ENCODE data around the gene IGSF22. TPM values are rescaled to one million over a fixed set of nuclear protein-coding genes. Genes with fewer than 3 reads are reported as not detected.

IGSF22 gene
- total RNA-seq, 4 donors from 2014 or later = not detected

GRCh38 chr11:18704698-18705097 is 21.3 kb downstream of the IGSF22 start:
- TF ChIP-seq CTCF (IDR thresholded peaks at IDR 0.05; ENCODE audit: low read depth) = no peak

- TF ChIP-seq CTCF (IDR thresholded peaks at IDR 0.05; ENCODE audit: low read depth) = no peak
These were observed 21.8 kb downstream of the IGSF22 start for GRCh38 chr11:18704045-18704645.

- TF ChIP-seq CTCF (IDR thresholded peaks at IDR 0.05; ENCODE audit: low read depth) = no peak
These were observed 22.8 kb downstream of the IGSF22 start for GRCh38 chr11:18703001-18703763.

- TF ChIP-seq CTCF (IDR thresholded peaks at IDR 0.05; ENCODE audit: low read depth) = no peak
These were observed 24.3 kb downstream of the IGSF22 start for GRCh38 chr11:18701614-18702216.

DNA sequence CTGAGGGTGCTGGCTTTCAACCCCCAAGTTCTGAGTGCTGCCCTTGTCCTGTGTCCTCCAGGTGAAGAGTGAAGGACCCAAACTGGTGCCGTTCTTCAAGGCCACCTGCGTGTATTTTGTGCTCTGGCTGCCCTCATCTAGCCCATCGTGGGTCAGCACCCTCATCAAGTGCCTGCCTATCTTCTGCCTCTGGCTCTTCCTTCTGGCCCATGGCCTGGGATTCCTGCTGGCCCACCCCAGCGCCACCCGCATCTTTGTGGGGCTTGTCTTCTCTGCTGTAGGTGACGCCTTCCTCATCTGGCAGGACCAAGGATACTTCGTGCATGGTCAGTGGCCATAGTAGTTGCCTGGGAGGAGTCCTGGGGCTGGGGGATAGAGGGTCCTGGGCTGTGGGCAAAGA is 25.1 kb downstream of the IGSF22 start:
- TF ChIP-seq CTCF (IDR thresholded peaks at IDR 0.05; ENCODE audit: low read depth) = no peak

DNA sequence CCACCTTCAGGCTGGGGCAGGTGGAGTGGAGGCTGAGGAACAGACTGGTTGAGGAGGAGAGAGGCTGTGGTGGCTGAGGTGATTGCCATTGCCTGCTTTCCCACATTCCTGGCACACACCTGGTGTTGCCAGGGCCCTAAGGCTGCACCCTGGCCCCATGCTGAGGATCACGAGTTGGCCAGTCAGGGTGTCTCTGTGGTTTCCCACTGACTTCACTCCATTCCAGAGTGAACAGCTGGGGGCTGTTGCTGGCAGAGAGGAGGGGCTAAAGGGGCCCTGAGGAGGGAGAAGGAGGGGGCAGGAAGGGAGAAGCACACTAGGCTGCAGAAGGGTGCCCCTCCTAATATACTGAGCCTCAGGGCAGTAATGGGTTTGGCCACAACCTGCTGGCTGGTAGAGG is 25.6 kb downstream of the IGSF22 start:
- TF ChIP-seq CTCF (IDR thresholded peaks at IDR 0.05; ENCODE audit: low read depth) = no peak

DNA sequence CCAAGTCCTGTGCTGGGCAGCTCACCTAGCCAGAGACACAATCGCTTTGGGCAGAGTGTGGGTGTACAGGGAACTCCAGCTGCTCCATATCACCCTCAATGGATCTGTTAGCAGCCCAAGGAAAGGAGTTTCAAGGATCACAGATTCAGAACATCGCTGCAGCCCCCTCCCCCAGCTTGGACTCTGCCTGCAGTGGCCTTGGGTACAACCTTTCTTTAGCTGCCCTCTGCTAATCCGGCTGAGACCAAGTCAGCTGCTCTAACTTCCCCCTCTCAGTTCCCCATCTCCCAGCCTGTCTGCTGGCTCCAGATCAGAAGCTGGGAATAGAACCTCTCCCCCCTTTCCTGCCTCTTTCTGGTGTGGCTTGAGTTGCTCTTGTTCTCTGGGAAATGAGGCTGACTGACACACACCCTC is 26.1 kb downstream of the IGSF22 start:
- no peak for TF ChIP-seq CTCF (IDR thresholded peaks at IDR 0.05; ENCODE audit: low read depth)

All from subcutaneous adipose tissue (tissue), 4 donors.